HG02610 (cell line): Measurements from ENCODE around the gene ZNF616.
A peak's percentile ranks its signal among the peaks of the same experiment; 100 is the strongest.

Experiments used
- ATAC-seq: cut with Tn5 transposase; IDR thresholded peaks from one replicate; pipeline ENCODE4 v1.9.1; 2021; ENCODE audit warnings: mild to moderate bottlenecking, moderate library complexity; ENCODE audit not compliant: unreplicated experiment

The ZNF616 gene

GRCh38 chr19:52139252-52140031, at the start of gene ZNF616:
TSS of gene ZNF616 (minus strand) at chr19:52139938. CDS start at chr19:52130512, 9,426 bp downstream.
- peak; percentile 64 for ATAC-seq

- ATAC-seq, result peak; percentile 1
Measured at GRCh38 chr19:52188822-52189734, 49.3 kb upstream of the ZNF616 start.

- ATAC-seq, result no peak
Measured at GRCh38 chr19:52187407-52187806, 47.7 kb upstream of the ZNF616 start.

GRCh38 chr19:52176574-52176973, 36.8 kb upstream of the ZNF616 start:
- ATAC-seq, result no peak

GRCh38 chr19:52172347-52172746, 32.6 kb upstream of the ZNF616 start:
- ATAC-seq, result no peak

- peak; percentile 61 for ATAC-seq
Measured at GRCh38 chr19:52171321-52172169, 31.8 kb upstream of the ZNF616 start, which contains the start of gene ZNF836. TSS of gene ZNF836 (minus strand) at chr19:52171621. CDS start at chr19:52168072, 3,549 bp downstream.

GRCh38 chr19:52170863-52171320, 31.2 kb upstream of the ZNF616 start:
- peak; percentile 26 for ATAC-seq

- no peak for ATAC-seq
Measured at GRCh38 chr19:52170304-52170703, 30.6 kb upstream of the ZNF616 start.

GRCh38 chr19:52155596-52156359, 16.0 kb upstream of the ZNF616 start:
- no peak for ATAC-seq

- no peak for ATAC-seq
Measured at GRCh38 chr19:52148256-52148655, 8.5 kb upstream of the ZNF616 start.

- no peak for ATAC-seq
Measured at GRCh38 chr19:52142001-52142595, 2.4 kb upstream of the ZNF616 start.

- ATAC-seq, result no peak
Measured at GRCh38 chr19:52141203-52141602, 1.5 kb upstream of the ZNF616 start.

GRCh38 chr19:52140032-52140710, 433 bp upstream of the ZNF616 start:
- ATAC-seq, result peak; percentile 95

GRCh38 chr19:52138983-52139251, 821 bp downstream of the ZNF616 start:
- no peak for ATAC-seq

GRCh38 chr19:52138278-52138982, 1.3 kb downstream of the ZNF616 start:
- no peak for ATAC-seq

GRCh38 chr19:52120286-52120685, 19.5 kb downstream of the ZNF616 start:
- no peak for ATAC-seq

GRCh38 chr19:52115526-52116053, 24.1 kb downstream of the ZNF616 start:
- ATAC-seq, result no peak

GRCh38 chr19:52114691-52115090, 25.0 kb downstream of the ZNF616 start:
- ATAC-seq, result no peak
